HG03571 (cell line): ENCODE results near the gene SERHL2.
A peak's percentile ranks its signal among the peaks of the same experiment; 100 is the strongest.
"Not testable (repeated sequence)": the region's sequence is repeated elsewhere in the genome, so short reads cannot be mapped to it uniquely, and the experiment has no call there.

ENCODE experiments used
- ATAC-seq: cut with Tn5 transposase; IDR thresholded peaks from one replicate; pipeline ENCODE4 v1.9.1; 2021; ENCODE audit not compliant: unreplicated experiment

SERHL2 gene

GRCh38 chr22:42535082-42535731, 18.5 kb upstream of the SERHL2 start:
- ATAC-seq = not testable (repeated sequence)

GRCh38 chr22:42536166-42536565, 17.6 kb upstream of the SERHL2 start:
- ATAC-seq = no peak

GRCh38 chr22:42536634-42537033, 17.1 kb upstream of the SERHL2 start:
- ATAC-seq = not testable (repeated sequence)

GRCh38 chr22:42537199-42537831, 16.4 kb upstream of the SERHL2 start:
- peak; percentile 53 for ATAC-seq

- not testable (repeated sequence) for ATAC-seq
Observed at GRCh38 chr22:42539236-42539771, 14.5 kb upstream of the SERHL2 start.

- ATAC-seq = no peak
Observed at GRCh38 chr22:42544686-42545085, 9.1 kb upstream of the SERHL2 start.

GRCh38 chr22:42547562-42547961, 6.2 kb upstream of the SERHL2 start:
- ATAC-seq = no peak

- not testable (repeated sequence) for ATAC-seq
Observed at GRCh38 chr22:42548126-42548525, 5.6 kb upstream of the SERHL2 start.

GRCh38 chr22:42548597-42549330, 5.0 kb upstream of the SERHL2 start:
- no peak for ATAC-seq

- ATAC-seq = no peak
Observed at GRCh38 chr22:42549331-42550060, 4.3 kb upstream of the SERHL2 start.

GRCh38 chr22:42552294-42552647, 1.5 kb upstream of the SERHL2 start:
- ATAC-seq = not testable (repeated sequence)

- no peak for ATAC-seq
Observed at GRCh38 chr22:42560381-42560780, 6.6 kb downstream of the SERHL2 start.

GRCh38 chr22:42560781-42561180, 7.0 kb downstream of the SERHL2 start:
- ATAC-seq = no peak

- no peak for ATAC-seq
Observed at GRCh38 chr22:42561856-42562255, 8.1 kb downstream of the SERHL2 start.

- no peak for ATAC-seq
Observed at GRCh38 chr22:42562279-42562678, 8.5 kb downstream of the SERHL2 start.

GRCh38 chr22:42562684-42563083, 8.9 kb downstream of the SERHL2 start:
- no peak for ATAC-seq

GRCh38 chr22:42563943-42564342, 10.2 kb downstream of the SERHL2 start:
- ATAC-seq = not testable (repeated sequence)

- ATAC-seq = no peak
Observed at GRCh38 chr22:42564699-42565098, 10.9 kb downstream of the SERHL2 start.

- no peak for ATAC-seq
Observed at GRCh38 chr22:42565956-42566355, 12.2 kb downstream of the SERHL2 start.

GRCh38 chr22:42567950-42568349, 14.2 kb downstream of the SERHL2 start:
- not testable (repeated sequence) for ATAC-seq

GRCh38 chr22:42570580-42570979, 16.8 kb downstream of the SERHL2 start:
- not testable (repeated sequence) for ATAC-seq
